AG04450 (cell line): Measurements from ENCODE around the gene NCBP2L. TPM values are rescaled to one million over a fixed set of nuclear protein-coding genes. Genes with fewer than 3 reads are reported as not detected.

ENCODE experiments used
- CTCF ChIA-PET: fragments of 300-600, 350-600 bp; formaldehyde crosslinking; extraction: SDS; loops from one replicate; lab custom pipeline; 2022; ENCODE audit warnings: antibody characterized with exemption, inconsistent platforms; lab: Charles Lee
- POLR2A ChIA-PET: fragments of 350-600 bp; formaldehyde crosslinking; extraction: SDS; loops from one replicate; lab custom pipeline; 2021; ENCODE audit warnings: antibody characterized with exemption, inconsistent platforms; lab: Yijun Ruan, JAX
- DNase-seq: peaks from one replicate; pipeline ENCODE4 v3.0.0-alpha.2; 2011; ENCODE audit warnings: low read depth, low spot score
- H3K27ac ChIP-seq: one replicate; pipeline ENCODE4 v1.5.1; 2012; ENCODE audit warnings: low read depth, low read length, control low read depth
- H3K27me3 ChIP-seq: one replicate; pipeline ENCODE4 v1.6.0; 2012; ENCODE audit warnings: low read length; ENCODE audit not compliant: control insufficient read depth, insufficient read depth
- H3K4me3 ChIP-seq: 2 replicates; pipeline ENCODE4 v1.5.1; 2011; ENCODE audit warnings: mild to moderate bottlenecking, low read depth, low read length, control low read depth
- H3K9me3 ChIP-seq: 2 replicates; pipeline ENCODE4 v1.5.1; 2012; ENCODE audit warnings: low read length; ENCODE audit not compliant: control insufficient read depth, insufficient read depth
- CTCF ChIP-seq: IDR thresholded peaks from 2 replicates; pipeline ENCODE4 v1.5.1; 2011; ENCODE audit warnings: low read depth, low read length, control low read depth, inconsistent platforms
- polyA plus RNA-seq: library from polyadenylated mRNA; depleted of rRNA; stranded (reverse); fragments of >200 nt; gene quantifications from 2 replicates; pipeline ENCODE4 v1.2.3, GENCODE V29; 2011

The NCBP2L gene
- polyA plus RNA-seq, 1 experiment = not detected

DNA sequence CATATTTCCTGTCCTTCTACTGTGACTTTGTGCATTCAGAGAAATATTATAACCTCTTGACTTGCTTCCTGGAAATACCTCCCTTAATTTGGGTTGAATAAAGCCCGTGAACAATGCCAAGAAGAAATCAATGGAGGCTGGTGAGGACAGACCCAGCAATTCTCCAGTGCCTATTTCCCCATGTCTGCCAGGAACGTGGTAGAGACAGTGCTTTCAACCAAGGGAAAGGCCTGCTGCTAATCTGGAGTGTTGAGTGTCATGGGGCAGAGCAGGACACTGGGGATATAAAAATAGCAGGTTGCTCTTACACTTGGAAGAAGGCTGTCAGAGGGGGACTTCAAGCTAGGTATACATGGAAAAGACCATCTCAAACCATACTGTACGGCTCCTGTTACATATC, 21.8 kb upstream of the NCBP2L start:
- Histone ChIP-seq H3K9me3 (no peaks in the 10 kb centered on the region), H3K27ac (no peak overlapping the region), H3K27me3 (peaks cover 9% of the 10 kb centered on the region), H3K4me3 (no peak overlapping the region)
- POLR2A ChIA-PET = no interaction called here
- no peak for DNase-seq
- TF ChIP-seq CTCF = no peak
- CTCF ChIA-PET = no interaction called here

DNA sequence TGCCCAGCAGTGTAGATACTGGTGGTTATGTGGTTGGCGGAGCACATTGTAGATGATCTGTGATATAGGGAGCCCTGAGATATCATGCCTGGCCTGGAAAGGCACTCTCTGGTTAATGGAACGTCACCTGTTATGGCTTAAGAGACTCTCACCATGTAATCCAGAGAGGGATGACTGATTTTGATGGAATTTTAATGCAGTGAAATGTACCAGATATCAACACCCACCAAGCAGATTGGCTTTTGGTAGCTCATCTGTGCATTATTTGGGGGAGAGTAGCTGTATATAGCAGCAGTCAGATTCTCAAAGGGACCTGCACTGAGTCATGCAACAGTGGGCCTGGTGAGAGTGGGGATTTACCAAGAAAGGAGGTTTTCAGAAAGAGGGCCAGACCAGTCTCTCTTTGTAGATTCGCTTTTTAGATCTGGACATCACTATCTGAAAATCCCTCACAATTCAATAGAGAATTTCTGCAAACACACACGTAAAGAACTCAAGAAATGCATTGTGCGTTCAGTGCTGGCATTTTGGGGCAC, 19.2 kb upstream of the NCBP2L start:
- no peak for TF ChIP-seq CTCF
- peaks cover 14% of the 10 kb centered on the region for H3K27me3 ChIP-seq
- ChIA-PET POLR2A (no interaction called here), CTCF (no interaction called here)
- no peak for DNase-seq
- no peaks in the 10 kb centered on the region for H3K9me3 ChIP-seq
- H3K27ac ChIP-seq = no peak overlapping the region
- H3K4me3 ChIP-seq = no peak overlapping the region

- Histone ChIP-seq H3K9me3 (no peaks in the 10 kb centered on the region), H3K27me3 (peaks cover 10% of the 10 kb centered on the region), H3K27ac (no peak overlapping the region), H3K4me3 (no peak overlapping the region)
- TF ChIP-seq CTCF = no peak
- no peak for DNase-seq
- POLR2A ChIA-PET = no interaction called here
- CTCF ChIA-PET = no interaction called here
These were observed 17.0 kb upstream of the NCBP2L start for GRCh38 chrX:107760304-107761077.

DNA sequence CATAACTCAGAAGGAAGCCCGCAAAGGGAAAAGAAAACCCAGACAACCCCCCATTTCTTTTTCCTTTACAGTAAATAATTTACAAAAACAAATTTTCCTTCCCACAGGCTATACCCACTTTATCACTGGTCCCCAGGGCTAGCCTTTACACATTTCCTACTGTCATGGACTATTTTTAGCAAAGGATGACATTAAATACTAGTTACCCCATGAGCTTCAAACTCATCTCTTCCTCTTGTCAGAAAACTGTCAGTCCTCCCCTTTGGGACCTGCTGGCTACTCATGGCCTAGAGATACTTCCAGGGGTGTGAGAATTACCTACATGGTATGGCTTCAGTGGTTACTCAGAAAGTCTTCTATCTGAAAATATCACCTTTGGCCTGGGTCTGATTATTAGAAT, 13.9 kb upstream of the NCBP2L start:
- H3K9me3 ChIP-seq = no peaks in the 10 kb centered on the region
- no peak overlapping the region for H3K4me3 ChIP-seq
- no peak for TF ChIP-seq CTCF
- POLR2A ChIA-PET = no interaction called here
- no peak for DNase-seq
- CTCF ChIA-PET = interaction anchor here (0.6 kb wide), 1 partner anchor 225 kb away, joined by 6 read pairs; no protein-coding TSS in a partner anchor
- no peak overlapping the region for H3K27ac ChIP-seq
- peaks cover 5% of the 10 kb centered on the region for H3K27me3 ChIP-seq

GRCh38 chrX:107764845-107765608, 12.5 kb upstream of the NCBP2L start:
- ChIA-PET POLR2A (no interaction called here), CTCF (no interaction called here)
- Histone ChIP-seq H3K4me3 (no peak overlapping the region), H3K27ac (no peak overlapping the region), H3K27me3 (peaks cover 5% of the 10 kb centered on the region), H3K9me3 (no peaks in the 10 kb centered on the region)
- no peak for DNase-seq
- TF ChIP-seq CTCF = no peak
